Endothelial cell of umbilical vein (primary cell): ENCODE results near the gene JADE1. TPM values are rescaled to one million over a fixed set of nuclear protein-coding genes. Genes with fewer than 3 reads are reported as not detected.
A peak's percentile ranks its signal among the peaks of the same experiment; 100 is the strongest.

Experiments
- Bru-seq: library from RNA; stranded (reverse); fragments of 400-500 nt; gene quantifications from one replicate; lab custom pipeline; 2021; lab: Mats Ljungman, UMichigan
- BruChase-seq, 2 experiments: library from RNA; stranded (reverse); fragments of 400-500 nt; gene quantifications; one replicate each; lab custom pipeline; 2021; lab: Mats Ljungman, UMichigan
- BruUV-seq: library from RNA; stranded (reverse); fragments of 400-500 nt; replicated peaks from 2 replicates; lab custom pipeline; 2021; lab: Mats Ljungman, UMichigan
- CTCF ChIA-PET: fragments of 300-600, 350-600 bp; sonication (Branson Sonifier 250); formaldehyde crosslinking; loops from one replicate; lab custom pipeline; 2021; ENCODE audit warnings: antibody characterized with exemption, inconsistent platforms; lab: Charles Lee
- POLR2A ChIA-PET: fragments of 300-600, 350-600 bp; sonication (Branson Sonifier 250); formaldehyde crosslinking; loops from one replicate; lab custom pipeline; 2021; ENCODE audit warnings: antibody characterized with exemption, inconsistent platforms; lab: Charles Lee
- DNase-seq: peaks from one replicate; pipeline ENCODE4 v3.0.0-alpha.2; 2011; ENCODE audit warnings: low read depth, low spot score
- FAIRE-seq: peaks from 2 replicates; lab custom pipeline; 2011; peaks lifted over from hg19 to GRCh38; lab: Jason Lieb, UNC
- H2AFZ ChIP-seq: 2 replicates; pipeline ENCODE4 v1.6.0; 2012; ENCODE audit warnings: low read depth, low read length, control low read depth, inconsistent platforms
- H3K27ac ChIP-seq: 2 replicates; pipeline ENCODE4 v1.5.1; 2011; ENCODE audit warnings: low read depth, mild to moderate bottlenecking, control low read depth, low read length, moderate library complexity; ENCODE audit not compliant: insufficient read depth
- H3K27me3 ChIP-seq, 2 experiments: 2 replicates each; pipeline versions ENCODE4 v1.6.0 to v1.6.1; 2011; ENCODE audit warnings: low read length in 2 of 2, mixed read lengths in 1 of 2; ENCODE audit not compliant: control insufficient read depth in 2 of 2, insufficient read depth in 2 of 2
- H3K36me3 ChIP-seq, 2 experiments: 2 replicates in 1 of 2; 3 replicates in 1 of 2; pipeline ENCODE4 v1.5.1; 2011; ENCODE audit warnings: low read length in 2 of 2, mild to moderate bottlenecking in 1 of 2, moderate library complexity in 1 of 2; ENCODE audit not compliant: control insufficient read depth in 2 of 2, insufficient read depth in 2 of 2; ENCODE audit errors: extremely low read depth in 1 of 2
- H3K4me1 ChIP-seq: 3 replicates; pipeline ENCODE4 v1.5.1; 2011; ENCODE audit warnings: mild to moderate bottlenecking, low read length; ENCODE audit not compliant: control insufficient read depth, insufficient read depth; ENCODE audit errors: extremely low read depth
- H3K4me2 ChIP-seq: 2 replicates; pipeline ENCODE4 v1.6.1; 2011; ENCODE audit warnings: low read length, control low read depth, mixed read lengths; ENCODE audit not compliant: insufficient read depth
- H3K4me3 ChIP-seq, 3 experiments: fragments of 200-600 bp in 1 of 3; sonication (generic), shearing (Covaris generic) in 1 of 3; replicated peaks in 1 of 3; 2 replicates each; pipeline ENCODE4 v1.5.1; 2011 to 2016; ENCODE audit warnings: control low read depth in 3 of 3, low read length in 3 of 3, mild to moderate bottlenecking in 2 of 3, inconsistent platforms in 1 of 3, low read depth in 1 of 3, moderate library complexity in 1 of 3; ENCODE audit not compliant: insufficient read depth in 1 of 3
- H3K79me2 ChIP-seq: 2 replicates; pipeline ENCODE4 v1.6.0; 2012; ENCODE audit warnings: low read length, inconsistent platforms; ENCODE audit not compliant: control insufficient read depth, insufficient read depth
- H3K9ac ChIP-seq: replicated peaks from 2 replicates; pipeline ENCODE3; 2011; ENCODE audit warnings: low read length, control low read depth; ENCODE audit not compliant: insufficient read depth; ENCODE audit errors: extremely low read depth
- H3K9me1 ChIP-seq: replicated peaks from 3 replicates; pipeline ENCODE4 v1.6.0; 2011; ENCODE audit warnings: mild to moderate bottlenecking, low read length; ENCODE audit not compliant: control insufficient read depth, insufficient read depth; ENCODE audit errors: extremely low read depth
- H3K9me3 ChIP-seq: replicated peaks from 2 replicates; pipeline ENCODE4 v1.5.1; 2012; ENCODE audit warnings: low read length, inconsistent platforms; ENCODE audit not compliant: control insufficient read depth, insufficient read depth
- H4K20me1 ChIP-seq: replicated peaks from 2 replicates; pipeline ENCODE3; 2011; ENCODE audit warnings: mild to moderate bottlenecking, low read length; ENCODE audit not compliant: control insufficient read depth, insufficient read depth; ENCODE audit errors: extremely low read depth
- JUN ChIP-seq: IDR thresholded peaks from 2 replicates; pipeline ENCODE4 v1.6.1; 2011; ENCODE audit warnings: borderline replicate concordance, low read depth; ENCODE audit not compliant: insufficient read length, insufficient read depth
- dilution Hi-C: fragments of 300-500 bp; cut with MboI; formaldehyde crosslinking; loops from one replicate; pipeline ENCODE4 v1.15.0; 2019; ENCODE audit warnings: low sequenced_read_pairs; ENCODE audit not compliant: extremely low pct_ligation_motif_present
- intact Hi-C: fragments of 100-400 bp; cut with micrococcal nuclease; formaldehyde crosslinking; loops from one replicate; pipeline ENCODE4 v1.10.0; 2022
- long read RNA-seq: library from polyadenylated mRNA; stranded (forward); transcript quantifications from one replicate; pipeline ENCODE4 v2.0.0, GENCODE V29; 2021
- polyA minus RNA-seq, 3 experiments: library from RNA; depleted of rRNA, polyadenylated mRNA; stranded (reverse); fragments of >200 nt; gene quantifications; 1 replicate in 1 of 3; 2 replicates in 2 of 3; pipeline ENCODE4 v1.2.3, GENCODE V29; 2011
- polyA plus RNA-seq, 4 experiments: library from polyadenylated mRNA; depleted of rRNA in 3 of 4; stranded (reverse) in 3 of 4; unstranded in 1 of 4; fragments of >200 nt; gene quantifications; 2 replicates each; pipeline versions ENCODE4 v1.2.1 to v1.2.3, GENCODE V29; 2011 to 2012; ENCODE audit warnings: missing spikeins in 1 of 4
- total RNA-seq: library from RNA; stranded (reverse); gene quantifications from 2 replicates; pipeline ENCODE4 v1.2.3, GENCODE V29; 2021
- TF ChIP-seq, protein P1 (sequence below), 2 donors: IDR thresholded peaks; 1 replicate in 1 of 2; 2 replicates in 1 of 2; pipeline ENCODE4 v1.5.1; 2011; ENCODE audit warnings: low read length in 2 of 2, mild to moderate bottlenecking in 2 of 2, moderate library complexity in 2 of 2, control low read depth in 1 of 2, inconsistent platforms in 1 of 2, low read depth in 1 of 2; ENCODE audit not compliant: insufficient read depth in 1 of 2; ENCODE audit errors: extremely low read depth in 1 of 2

JADE1 gene
- total RNA-seq, result 39.2 and 45.6 TPM in 2 replicates
- polyA plus RNA-seq, result 9.9 and 13.6 TPM in 2 replicates
- 14.9 and 16.0 TPM in 2 replicates for polyA plus RNA-seq (2011; cell fraction: cytosol; rRNA removed)
- polyA plus RNA-seq (2011; cell fraction: nucleus; rRNA removed), result 38.0 and 39.7 TPM in 2 replicates
- 14.3 and 15.8 TPM in 2 replicates for polyA plus RNA-seq (2012)
- polyA minus RNA-seq, result 39.6 and 46.0 TPM in 2 replicates
- polyA minus RNA-seq (2011; cell fraction: cytosol; rRNA and poly(A)+ RNA removed), result 13.4 TPM
- polyA minus RNA-seq (2011; cell fraction: nucleus; rRNA and poly(A)+ RNA removed), result 25.9 and 33.0 TPM in 2 replicates
- percentile 90 among the genes with signal in this experiment for Bru-seq, nascent RNA
- BruChase-seq, experiment 1, labeled RNA remaining after a 6-hour chase, result percentile 79 among the genes with signal in this experiment
- percentile 82 among the genes with signal in this experiment for BruChase-seq, experiment 2, labeled RNA remaining after a 2-hour chase
- long read RNA-seq, full-length matches to known transcripts, result 38 of 78 reads
- long read RNA-seq, partial matches to known transcripts, result 20 of 78 reads
- long read RNA-seq, other reads (novel, unspliced or antisense), result 20 of 78 reads

DNA sequence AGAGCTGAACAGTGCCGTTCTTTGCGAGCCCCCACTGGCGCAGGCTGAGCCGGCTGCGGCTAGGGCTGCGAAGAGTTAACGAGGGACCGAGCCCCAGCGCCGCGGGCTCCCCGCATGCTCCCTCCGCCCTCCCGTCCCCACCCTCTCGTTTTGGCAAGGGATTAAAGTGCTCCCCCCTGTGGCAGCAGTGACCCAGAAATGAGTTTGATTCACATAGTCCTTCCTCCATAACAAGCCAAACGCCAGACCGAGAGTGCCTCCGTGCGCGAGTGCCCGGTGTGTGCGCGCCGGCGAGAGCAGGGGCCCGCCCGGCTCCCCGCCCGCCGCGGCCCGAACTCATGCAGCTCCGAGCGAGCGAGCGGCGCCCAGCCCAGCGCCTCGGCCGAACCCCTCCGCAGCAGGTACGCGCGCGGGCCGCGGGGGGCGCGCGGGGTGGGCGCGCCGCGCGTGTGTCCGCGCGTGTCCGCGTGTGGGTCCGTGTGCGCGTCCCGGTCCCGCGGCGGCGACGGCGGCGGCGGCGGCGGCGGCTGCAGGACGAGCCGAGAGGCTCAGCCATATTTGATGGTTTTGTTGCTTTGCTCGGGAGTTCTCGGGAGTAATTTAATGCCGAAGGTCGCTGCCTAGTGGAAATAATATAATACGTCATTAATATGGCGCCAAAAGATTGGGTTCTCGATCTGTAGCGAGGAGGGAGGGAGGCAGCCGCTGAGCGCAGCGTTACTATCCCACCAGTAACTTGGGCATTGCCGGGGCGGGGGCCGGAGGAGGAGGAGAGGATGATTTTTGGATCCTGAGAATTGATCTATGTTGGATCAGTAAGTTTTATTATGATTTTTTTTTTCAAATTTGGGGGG lies at the start of gene JADE1:
Gene JADE1, plus strand, starts transcription at position 224 of the 854 bp plus-strand sequence. CDS start 22,059 bp downstream, outside the sequence.
- CTCF ChIA-PET, result interaction anchor here (0.6 to 2.4 kb wide), 22 partner anchors 26 to 618 kb away, joined by 3 to 38 read pairs (median 3); no protein-coding TSS in a partner anchor
- intact Hi-C loops (loop anchor here (1.0 to 5.0 kb wide), 9 partner anchors 235 to 747 kb away; partner anchors contain the start of gene LARP1B), dilution Hi-C loops (no loop called here)
- TF ChIP-seq, protein P1, sequence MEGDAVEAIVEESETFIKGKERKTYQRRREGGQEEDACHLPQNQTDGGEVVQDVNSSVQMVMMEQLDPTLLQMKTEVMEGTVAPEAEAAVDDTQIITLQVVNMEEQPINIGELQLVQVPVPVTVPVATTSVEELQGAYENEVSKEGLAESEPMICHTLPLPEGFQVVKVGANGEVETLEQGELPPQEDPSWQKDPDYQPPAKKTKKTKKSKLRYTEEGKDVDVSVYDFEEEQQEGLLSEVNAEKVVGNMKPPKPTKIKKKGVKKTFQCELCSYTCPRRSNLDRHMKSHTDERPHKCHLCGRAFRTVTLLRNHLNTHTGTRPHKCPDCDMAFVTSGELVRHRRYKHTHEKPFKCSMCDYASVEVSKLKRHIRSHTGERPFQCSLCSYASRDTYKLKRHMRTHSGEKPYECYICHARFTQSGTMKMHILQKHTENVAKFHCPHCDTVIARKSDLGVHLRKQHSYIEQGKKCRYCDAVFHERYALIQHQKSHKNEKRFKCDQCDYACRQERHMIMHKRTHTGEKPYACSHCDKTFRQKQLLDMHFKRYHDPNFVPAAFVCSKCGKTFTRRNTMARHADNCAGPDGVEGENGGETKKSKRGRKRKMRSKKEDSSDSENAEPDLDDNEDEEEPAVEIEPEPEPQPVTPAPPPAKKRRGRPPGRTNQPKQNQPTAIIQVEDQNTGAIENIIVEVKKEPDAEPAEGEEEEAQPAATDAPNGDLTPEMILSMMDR (IDR thresholded peaks at IDR 0.05; ENCODE audit: extremely low read depth in 1 of 2, insufficient read depth in 1 of 2, low read depth in 1 of 2, low read length in 2 of 2), result peak; percentile 65 to 72
- no peak for TF ChIP-seq JUN
- Histone ChIP-seq H3K4me3 (peak within 1 kb of the TSS; percentile 77 to 98 (median 94)), H3K4me2 (peak within 1 kb of the TSS; percentile 72), H3K4me1 (peaks cover 7% of the 10 kb centered on the region), H3K79me2 (peaks cover 29% of the 10 kb centered on the region), H3K27me3 (no peaks in the 10 kb centered on the region), H2AFZ (peak within 1 kb of the TSS; percentile 56), H3K9me3 (no peaks in the 10 kb centered on the region), H3K36me3 (no peaks in the 10 kb centered on the region), H4K20me1 (no peaks in the 10 kb centered on the region), H3K9ac (peak within 1 kb of the TSS; percentile 95), H3K9me1 (no peaks in the 10 kb centered on the region), H3K27ac (peak within 1 kb of the TSS; percentile 93)
- FAIRE-seq, result peak; percentile 67
- no TSS peak for BruUV-seq
- DNase-seq, result peak; percentile 95
- POLR2A ChIA-PET, result interaction anchor here (0.7 kb wide), 2 partner anchors 155 to 285 kb away, joined by 5 to 6 read pairs; no protein-coding TSS in a partner anchor
